SK-N-SH (cell line): ENCODE results near the gene MARVELD1. TPM values are rescaled to one million over a fixed set of nuclear protein-coding genes. Genes with fewer than 3 reads are reported as not detected.

Source experiments
- CTCF ChIA-PET: fragments of 300-600, 350-600 bp; formaldehyde crosslinking; extraction: SDS; loops from one replicate; lab custom pipeline; 2021; lab: Yijun Ruan, JAX
- POLR2A ChIA-PET: fragments of 350-600 bp; sonication (Branson Sonifier 250); formaldehyde crosslinking; extraction: SDS; loops from one replicate; lab custom pipeline; 2020; ENCODE audit warnings: antibody characterized with exemption, inconsistent platforms; lab: Yijun Ruan, JAX
- DNase-seq: peaks from one replicate; pipeline ENCODE4 v3.0.0; 2012
- H2AFZ ChIP-seq: fragments of 200-600 bp; sonication (generic); 2 replicates; pipeline ENCODE4 v1.8.1; 2016; ENCODE audit warnings: antibody characterized with exemption, mild to moderate bottlenecking, low read depth
- H3F3A ChIP-seq: fragments of 200-600 bp; sonication (generic); replicated peaks from 2 replicates; pipeline ENCODE3; 2016; ENCODE audit warnings: antibody characterized with exemption, mild to moderate bottlenecking; ENCODE audit not compliant: insufficient read depth
- H3K27ac ChIP-seq, 2 experiments: fragments of 200-500 bp in 1 of 2; fragments of 200-600 bp in 1 of 2; sonication (Bioruptor generic) in 1 of 2; sonication (generic), shearing (Covaris generic) in 1 of 2; 2 replicates each; pipeline versions ENCODE4 v1.5.1 to v1.6.1; 2014 to 2016; ENCODE audit warnings: low read depth in 2 of 2, inconsistent platforms in 1 of 2, low read length in 1 of 2, mild to moderate bottlenecking in 1 of 2, mixed read lengths in 1 of 2
- H3K27me3 ChIP-seq: fragments of 200-600 bp; sonication (generic), shearing (Covaris generic); 2 replicates; pipeline ENCODE4 v1.6.1; 2016; ENCODE audit warnings: mixed run types; ENCODE audit not compliant: insufficient read depth
- H3K36me3 ChIP-seq, 2 experiments: fragments of 200-500 bp in 1 of 2; fragments of 200-600 bp in 1 of 2; sonication (Bioruptor generic) in 1 of 2; sonication (generic) in 1 of 2; replicated peaks in 1 of 2; 2 replicates each; pipeline versions ENCODE3 to v1.5.1; 2014 to 2016; ENCODE audit warnings: low read length in 1 of 2, mild to moderate bottlenecking in 1 of 2; ENCODE audit not compliant: insufficient read depth in 2 of 2, control insufficient read depth in 1 of 2
- H3K4me1 ChIP-seq, 2 experiments: fragments of 200-500 bp in 1 of 2; fragments of 200-600 bp in 1 of 2; sonication (Bioruptor generic) in 1 of 2; sonication (generic), shearing (Covaris generic) in 1 of 2; 2 replicates each; pipeline versions ENCODE4 v1.5.1 to v1.6.1; 2014 to 2016; ENCODE audit warnings: low read depth in 1 of 2, low read length in 1 of 2, mixed run types in 1 of 2; ENCODE audit not compliant: insufficient read depth in 2 of 2, control insufficient read depth in 1 of 2
- H3K4me2 ChIP-seq: fragments of 200-600 bp; sonication (generic), shearing (Covaris generic); 2 replicates; pipeline ENCODE4 v1.6.1; 2017; ENCODE audit warnings: mixed run types
- H3K4me3 ChIP-seq, 2 experiments: fragments of 200-500 bp in 1 of 2; fragments of 200-600 bp in 1 of 2; sonication (Bioruptor generic) in 1 of 2; sonication (generic), shearing (Covaris generic) in 1 of 2; 2 replicates each; pipeline versions ENCODE4 v1.5.1 to v1.8.1; 2014 to 2016; ENCODE audit warnings: low read depth in 2 of 2, inconsistent platforms in 1 of 2, low read length in 1 of 2, mild to moderate bottlenecking in 1 of 2, mixed read lengths in 1 of 2, moderate library complexity in 1 of 2
- H3K79me2 ChIP-seq: fragments of 200-600 bp; sonication (generic); 2 replicates; pipeline ENCODE4 v1.8.1; 2017; ENCODE audit warnings: mild to moderate bottlenecking; ENCODE audit not compliant: insufficient read depth
- H3K9ac ChIP-seq: fragments of 200-600 bp; sonication (generic); 2 replicates; pipeline ENCODE4 v1.6.1; 2017; ENCODE audit warnings: mixed run types
- H3K9me2 ChIP-seq: fragments of 200-600 bp; sonication (generic); 2 replicates; pipeline ENCODE4 v1.6.1; 2017; ENCODE audit warnings: mixed run types
- H3K9me3 ChIP-seq: fragments of 200-600 bp; sonication (generic); 2 replicates; pipeline ENCODE4 v1.6.1; 2017; ENCODE audit warnings: mixed run types, mild to moderate bottlenecking, moderate library complexity
- H4K20me1 ChIP-seq: fragments of 200-600 bp; sonication (generic); 2 replicates; pipeline ENCODE4 v1.6.1; 2017; ENCODE audit warnings: mild to moderate bottlenecking, mixed run types; ENCODE audit not compliant: insufficient read depth
- CTCF ChIP-seq: fragments of 200-600 bp; sonication (generic); IDR thresholded peaks from 2 replicates; pipeline ENCODE4 v1.6.1; 2017; ENCODE audit warnings: antibody characterized with exemption, mild to moderate bottlenecking, moderate library complexity
- EP300 ChIP-seq, 2 experiments: IDR thresholded peaks; 2 replicates each; pipeline versions ENCODE4 v1.4.0 to v1.6.1; 2012; ENCODE audit warnings: borderline replicate concordance in 1 of 2, low read depth in 1 of 2, low read length in 1 of 2
- IRF3 ChIP-seq: fragments of 150-350 bp; IDR thresholded peaks from 2 replicates; pipeline ENCODE4 v1.6.1; 2016; ENCODE audit warnings: mild to moderate bottlenecking, low read depth, low read length
- MAX ChIP-seq: IDR thresholded peaks from 2 replicates; pipeline ENCODE4 v1.4.0; 2012; ENCODE audit warnings: low read depth
- MEF2A ChIP-seq: IDR thresholded peaks from 2 replicates; pipeline ENCODE4 v1.4.0; 2012; ENCODE audit warnings: low read depth, borderline replicate concordance
- NFIC ChIP-seq: IDR thresholded peaks from 2 replicates; pipeline ENCODE4 v1.4.0; 2012; ENCODE audit warnings: borderline replicate concordance
- POLR2AphosphoS5 ChIP-seq: IDR thresholded peaks from 2 replicates; pipeline ENCODE4 v1.6.1; 2012; ENCODE audit warnings: low read depth, low read length
- RCOR1 ChIP-seq: fragments of 150-350 bp; IDR thresholded peaks from 2 replicates; pipeline ENCODE4 v1.6.1; 2017; ENCODE audit warnings: antibody characterized with exemption, low read length
- RFX5 ChIP-seq: IDR thresholded peaks from 2 replicates; pipeline ENCODE4 v1.6.1; 2012; ENCODE audit warnings: mild to moderate bottlenecking, improper control_type of control experiment, low read length
- RXRA ChIP-seq: IDR thresholded peaks from 2 replicates; pipeline ENCODE4 v1.4.0; 2012; ENCODE audit warnings: low read depth, mild to moderate bottlenecking, borderline replicate concordance
- TAF1 ChIP-seq: IDR thresholded peaks from 2 replicates; pipeline ENCODE4 v1.6.1; 2012; ENCODE audit warnings: low read depth, mild to moderate bottlenecking, low read length, moderate library complexity, borderline replicate concordance
- TCF12 ChIP-seq: IDR thresholded peaks from 2 replicates; pipeline ENCODE4 v1.4.0; 2012
- TEAD4 ChIP-seq: IDR thresholded peaks from 2 replicates; pipeline ENCODE4 v1.4.0; 2012; ENCODE audit warnings: mild to moderate bottlenecking, borderline replicate concordance; ENCODE audit not compliant: insufficient read depth
- YY1 ChIP-seq: IDR thresholded peaks from 2 replicates; pipeline ENCODE4 v1.4.0; 2012; ENCODE audit warnings: low read depth, mild to moderate bottlenecking
- WGBS: methylation state at CpG from one replicate; pipeline ENCODE4 v1.1.6; 2017; ENCODE audit warnings: low lambda C conversion rate; 5-methylcytosine and 5-hydroxymethylcytosine counted together
- polyA plus RNA-seq, 3 experiments: library from polyadenylated mRNA; depleted of rRNA; stranded (reverse); fragments of >200 nt; gene quantifications; 2 replicates each; pipeline ENCODE4 v1.2.3, GENCODE V29; 2012

The MARVELD1 gene
- polyA plus RNA-seq, 1 of the 3 experiments (the other 2 are of a cell fraction): 53.0 TPM

GRCh38 chr10:97760461-97761257, 47.1 kb downstream of the MARVELD1 start (continued):
- no peak for TF ChIP-seq CTCF
- TF ChIP-seq MAX: no peak
- no peak for TF ChIP-seq MEF2A
- no peak for TF ChIP-seq RXRA
- no peak for TF ChIP-seq IRF3
- TF ChIP-seq YY1: no peak

GRCh38 chr10:97761331-97761865, 47.9 kb downstream of the MARVELD1 start:
- Histone ChIP-seq H3K4me2 (no peak overlapping the region), H3K27me3 (no peaks in the 10 kb centered on the region), H3K9ac (no peak overlapping the region), H3K4me1 (peaks cover 0 to 6% of the 10 kb centered on the region in 2 experiments; a peak in 1 of 4 replicates), H2AFZ (no peak overlapping the region), H4K20me1 (no peaks in the 10 kb centered on the region), H3K4me3 (no peak overlapping the region), H3K9me2 (no peaks in the 10 kb centered on the region), H3K27ac (no peak overlapping the region), H3K36me3 (peaks cover 4 to 42% of the 10 kb centered on the region in 2 experiments), H3K79me2 (no peaks in the 10 kb centered on the region), H3F3A (no peaks in the 10 kb centered on the region), H3K9me3 (no peaks in the 10 kb centered on the region)
- POLR2A ChIA-PET: no interaction called here
- WGBS: 96% methylated on average over 6 of the region's 8 CpGs
- TF ChIP-seq TAF1: no peak
- no peak for TF ChIP-seq TCF12
- TF ChIP-seq NFIC: no peak
- CTCF ChIA-PET: interaction anchor here (1.2 to 13.8 kb wide), 7 partner anchors 11 to 280 kb away, joined by 4 to 162 read pairs (median 9); no protein-coding TSS in a partner anchor
- no peak for DNase-seq

- H2AFZ ChIP-seq: no peak overlapping the region
- no peak for TF ChIP-seq POLR2AphosphoS5
- TF ChIP-seq EP300 (IDR thresholded peaks at IDR 0.05; ENCODE audit: borderline replicate concordance in 1 of 2, low read depth in 1 of 2, low read length in 1 of 2): no peak
- TF ChIP-seq RCOR1: no peak
- TF ChIP-seq NFIC: no peak
- no peak for TF ChIP-seq TCF12
- no peak for TF ChIP-seq IRF3
- TF ChIP-seq RFX5: no peak
- no peak for TF ChIP-seq TEAD4
- TF ChIP-seq, all 33 proteins: peak for 0
- Histone ChIP-seq H3K4me1 (peaks cover 0 to 6% of the 10 kb centered on the region in 2 experiments; a peak in 1 of 4 replicates), H3K36me3 (peaks cover 4 to 36% of the 10 kb centered on the region in 2 experiments), H3F3A (no peaks in the 10 kb centered on the region), H3K27me3 (no peaks in the 10 kb centered on the region), H3K4me3 (no peak overlapping the region), H3K27ac (no peak overlapping the region), H3K79me2 (no peaks in the 10 kb centered on the region), H3K4me2 (no peak overlapping the region), H3K9me2 (no peaks in the 10 kb centered on the region), H3K9ac (no peak overlapping the region), H4K20me1 (no peaks in the 10 kb centered on the region), H3K9me3 (no peaks in the 10 kb centered on the region)
- no peak for DNase-seq
- ChIA-PET POLR2A (interaction anchor here (1.1 kb wide), 1 partner anchor 109 kb away, joined by 3 read pairs; no protein-coding TSS in a partner anchor), CTCF (interaction anchor here (1.0 to 13.8 kb wide), 5 partner anchors 10 to 109 kb away, joined by 3 to 162 read pairs (median 35); no protein-coding TSS in a partner anchor)
- WGBS: 95% methylated on average over 5 of the region's 10 CpGs
These were observed 48.5 kb downstream of the MARVELD1 start for GRCh38 chr10:97762056-97762455.
